ENCODE measurements around the gene KIAA1671. TPM values are rescaled to one million over a fixed set of nuclear protein-coding genes. Genes with fewer than 3 reads are reported as not detected.
A peak's percentile ranks its signal among the peaks of the same experiment; 100 is the strongest.

The KIAA1671 gene
- total RNA-seq, 1 experiment from 2014 or later: 68.1 TPM

GRCh38 chr22:24938741-24939341 is 13.7 kb upstream of the KIAA1671 start:
- no peaks in the 10 kb centered on the region for H3K27me3 Mint-ChIP-seq (ENCODE audit: insufficient read depth, unreplicated experiment)
- intact Hi-C loops (cut with micrococcal nuclease): loop anchor here (1.0 to 2.0 kb wide), 3 partner anchors 109 to 234 kb away; no protein-coding TSS in a partner anchor
- no peaks in the 10 kb centered on the region for H3K9me3 Mint-ChIP-seq (ENCODE audit: unreplicated experiment)
- H3K36me3 Mint-ChIP-seq (ENCODE audit: insufficient read depth, unreplicated experiment): no peaks in the 10 kb centered on the region
- no TSS peak for BruUV-seq (replicated peaks)
- TF ChIP-seq, protein P1, sequence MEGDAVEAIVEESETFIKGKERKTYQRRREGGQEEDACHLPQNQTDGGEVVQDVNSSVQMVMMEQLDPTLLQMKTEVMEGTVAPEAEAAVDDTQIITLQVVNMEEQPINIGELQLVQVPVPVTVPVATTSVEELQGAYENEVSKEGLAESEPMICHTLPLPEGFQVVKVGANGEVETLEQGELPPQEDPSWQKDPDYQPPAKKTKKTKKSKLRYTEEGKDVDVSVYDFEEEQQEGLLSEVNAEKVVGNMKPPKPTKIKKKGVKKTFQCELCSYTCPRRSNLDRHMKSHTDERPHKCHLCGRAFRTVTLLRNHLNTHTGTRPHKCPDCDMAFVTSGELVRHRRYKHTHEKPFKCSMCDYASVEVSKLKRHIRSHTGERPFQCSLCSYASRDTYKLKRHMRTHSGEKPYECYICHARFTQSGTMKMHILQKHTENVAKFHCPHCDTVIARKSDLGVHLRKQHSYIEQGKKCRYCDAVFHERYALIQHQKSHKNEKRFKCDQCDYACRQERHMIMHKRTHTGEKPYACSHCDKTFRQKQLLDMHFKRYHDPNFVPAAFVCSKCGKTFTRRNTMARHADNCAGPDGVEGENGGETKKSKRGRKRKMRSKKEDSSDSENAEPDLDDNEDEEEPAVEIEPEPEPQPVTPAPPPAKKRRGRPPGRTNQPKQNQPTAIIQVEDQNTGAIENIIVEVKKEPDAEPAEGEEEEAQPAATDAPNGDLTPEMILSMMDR (IDR thresholded peaks at IDR 0.05; ENCODE audit: unreplicated experiment): peak; percentile 82
- DNase-seq (ENCODE audit: unreplicated experiment): peak; percentile 73
- H3K27ac Mint-ChIP-seq (ENCODE audit: low read depth, unreplicated experiment): no peak overlapping the region
- ChIA-PET POLR2A (interaction anchor here (0.7 to 1.0 kb wide), 3 partner anchors 27 to 191 kb away, joined by 3 read pairs; no protein-coding TSS in a partner anchor), CTCF (interaction anchor here (0.5 to 5.1 kb wide), 42 partner anchors 8 to 258 kb away, joined by 3 to 56 read pairs (median 4); no protein-coding TSS in a partner anchor)
- H3K4me1 Mint-ChIP-seq (ENCODE audit: insufficient read depth, unreplicated experiment): peaks cover 6% of the 10 kb centered on the region
- H3K4me3 Mint-ChIP-seq (ENCODE audit: unreplicated experiment): no peak overlapping the region

DNA sequence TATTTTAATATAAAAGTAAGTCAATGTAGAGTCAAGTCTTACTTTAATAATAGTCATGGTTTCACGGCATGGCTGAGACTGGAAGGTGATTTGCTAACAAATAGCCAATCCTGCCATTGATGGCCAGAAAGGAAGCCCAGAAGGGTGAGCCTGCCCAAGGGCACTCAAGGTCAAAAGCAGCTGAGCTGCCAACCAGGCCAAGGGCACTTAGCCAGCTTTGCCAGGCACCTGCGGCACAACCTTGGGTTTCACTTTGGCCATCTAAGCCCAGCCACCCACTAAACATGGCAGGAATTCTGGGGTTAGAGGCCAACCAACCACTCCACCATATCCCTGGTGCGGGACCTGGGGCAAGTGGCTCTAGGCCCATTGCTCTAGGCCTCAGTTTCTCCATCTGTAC is 10.2 kb upstream of the KIAA1671 start:
- ChIA-PET POLR2A (no interaction called here), CTCF (interaction anchor here (0.8 to 4.3 kb wide), 2 partner anchors 28 to 107 kb away, joined by 5 to 25 read pairs; no protein-coding TSS in a partner anchor)
- no peaks in the 10 kb centered on the region for H3K36me3 Mint-ChIP-seq (ENCODE audit: insufficient read depth, unreplicated experiment)
- no TSS peak for BruUV-seq (replicated peaks)
- H3K4me1 Mint-ChIP-seq (ENCODE audit: insufficient read depth, unreplicated experiment): peaks cover 12% of the 10 kb centered on the region
- H3K27me3 Mint-ChIP-seq (ENCODE audit: insufficient read depth, unreplicated experiment): no peaks in the 10 kb centered on the region
- TF ChIP-seq, protein P1 (IDR thresholded peaks at IDR 0.05; ENCODE audit: unreplicated experiment): no peak
- intact Hi-C loops (cut with micrococcal nuclease): no loop called here
- H3K9me3 Mint-ChIP-seq (ENCODE audit: unreplicated experiment): no peaks in the 10 kb centered on the region
- no peak overlapping the region for H3K27ac Mint-ChIP-seq (ENCODE audit: low read depth, unreplicated experiment)
- no peak for DNase-seq (ENCODE audit: unreplicated experiment)
- no peak overlapping the region for H3K4me3 Mint-ChIP-seq (ENCODE audit: unreplicated experiment)

- H3K4me1 Mint-ChIP-seq (ENCODE audit: insufficient read depth, unreplicated experiment): peaks cover 12% of the 10 kb centered on the region
- TF ChIP-seq, protein P1 (IDR thresholded peaks at IDR 0.05; ENCODE audit: unreplicated experiment): no peak
- no TSS peak for BruUV-seq (replicated peaks)
- intact Hi-C loops (cut with micrococcal nuclease): no loop called here
- no peaks in the 10 kb centered on the region for H3K36me3 Mint-ChIP-seq (ENCODE audit: insufficient read depth, unreplicated experiment)
- H3K4me3 Mint-ChIP-seq (ENCODE audit: unreplicated experiment): no peak overlapping the region
- no peak for DNase-seq (ENCODE audit: unreplicated experiment)
- no peaks in the 10 kb centered on the region for H3K27me3 Mint-ChIP-seq (ENCODE audit: insufficient read depth, unreplicated experiment)
- CTCF ChIA-PET: interaction anchor here (0.6 to 4.3 kb wide), 7 partner anchors 44 to 258 kb away, joined by 3 to 25 read pairs (median 3); no protein-coding TSS in a partner anchor
- no peaks in the 10 kb centered on the region for H3K9me3 Mint-ChIP-seq (ENCODE audit: unreplicated experiment)
- H3K27ac Mint-ChIP-seq (ENCODE audit: low read depth, unreplicated experiment): no peak overlapping the region
- POLR2A ChIA-PET: interaction anchor here (1.3 kb wide), 1 partner anchor 42 kb away, joined by 3 read pairs; no protein-coding TSS in a partner anchor
These were observed 8.1 kb upstream of the KIAA1671 start for GRCh38 chr22:24944217-24944937.

- Mint-ChIP-seq H3K4me1 (ENCODE audit: insufficient read depth, unreplicated experiment) (peaks cover 19% of the 10 kb centered on the region), H3K27me3 (ENCODE audit: insufficient read depth, unreplicated experiment) (no peaks in the 10 kb centered on the region), H3K9me3 (ENCODE audit: unreplicated experiment) (no peaks in the 10 kb centered on the region), H3K27ac (ENCODE audit: low read depth, unreplicated experiment) (no peak overlapping the region), H3K36me3 (ENCODE audit: insufficient read depth, unreplicated experiment) (no peaks in the 10 kb centered on the region), H3K4me3 (ENCODE audit: unreplicated experiment) (no peak overlapping the region)
- DNase-seq (ENCODE audit: unreplicated experiment): no peak
- ChIA-PET POLR2A (no interaction called here), CTCF (interaction anchor here (1.5 to 2.8 kb wide), 2 partner anchors 104 to 112 kb away, joined by 6 to 11 read pairs; no protein-coding TSS in a partner anchor)
- no TSS peak for BruUV-seq (replicated peaks)
- TF ChIP-seq, protein P1 (IDR thresholded peaks at IDR 0.05; ENCODE audit: unreplicated experiment): no peak
- intact Hi-C loops (cut with micrococcal nuclease): no loop called here
These were observed 7.1 kb upstream of the KIAA1671 start for GRCh38 chr22:24945430-24945829.

Data from MCF 10A (cell line).